ENCODE results near the gene EXOSC5. TPM values are rescaled to one million over a fixed set of nuclear protein-coding genes. Genes with fewer than 3 reads are reported as not detected.

Gene EXOSC5
- total and polyA plus RNA-seq, 2 of the 4 experiments (the other 2 are of a cell fraction), result 19.0 to 25.2 TPM

DNA sequence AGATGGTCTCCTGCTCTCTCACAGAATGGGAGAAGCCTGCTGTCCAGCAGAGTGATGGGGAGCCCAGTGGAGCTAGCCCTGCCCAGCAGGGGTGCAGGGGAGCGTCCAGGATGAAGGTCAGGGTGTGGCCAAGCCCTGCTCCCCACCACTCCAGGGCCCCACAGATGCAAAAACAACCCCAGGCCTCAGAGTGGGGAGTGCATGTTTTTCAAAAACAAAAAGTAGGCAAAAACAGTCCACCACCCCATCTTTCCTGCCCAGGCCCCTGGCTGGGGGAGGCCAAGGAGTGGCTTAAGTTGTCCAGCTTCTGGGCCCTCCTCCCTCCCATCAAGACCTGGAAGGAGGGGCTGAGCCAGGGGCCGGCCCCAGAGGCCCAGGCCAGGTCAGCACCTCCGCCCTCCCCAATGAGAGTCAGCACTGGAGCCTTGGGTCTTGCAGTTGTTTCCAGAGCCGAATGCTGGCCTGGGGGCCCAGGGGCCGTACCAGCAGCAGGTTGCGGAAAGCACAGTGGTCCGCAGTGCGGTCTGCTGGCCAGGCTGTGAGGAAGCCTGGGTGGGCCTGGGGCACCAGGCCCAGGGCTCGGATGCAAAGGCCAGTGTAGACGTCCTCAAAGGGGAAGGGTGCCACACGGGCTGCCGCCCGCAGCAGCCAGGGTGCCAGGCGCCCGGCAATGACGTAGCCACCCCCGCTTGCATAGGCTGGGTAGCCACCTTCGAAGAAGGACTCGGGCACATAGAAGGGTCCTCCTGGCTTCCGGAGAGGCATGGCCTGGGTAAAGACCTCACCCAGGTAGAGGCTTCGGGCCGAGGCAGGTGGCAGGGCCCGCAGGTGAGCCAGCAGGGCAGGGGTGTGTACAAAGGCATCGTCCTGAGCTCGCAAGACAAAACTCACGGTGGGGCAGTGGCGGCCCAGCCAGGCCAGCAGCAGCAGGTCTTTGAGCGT, 28.3 kb upstream of the EXOSC5 start (continued):
- no peak for TF ChIP-seq BHLHE40 (IDR thresholded peaks at IDR 0.05; ENCODE audit: low read depth, low read length)

DNA sequence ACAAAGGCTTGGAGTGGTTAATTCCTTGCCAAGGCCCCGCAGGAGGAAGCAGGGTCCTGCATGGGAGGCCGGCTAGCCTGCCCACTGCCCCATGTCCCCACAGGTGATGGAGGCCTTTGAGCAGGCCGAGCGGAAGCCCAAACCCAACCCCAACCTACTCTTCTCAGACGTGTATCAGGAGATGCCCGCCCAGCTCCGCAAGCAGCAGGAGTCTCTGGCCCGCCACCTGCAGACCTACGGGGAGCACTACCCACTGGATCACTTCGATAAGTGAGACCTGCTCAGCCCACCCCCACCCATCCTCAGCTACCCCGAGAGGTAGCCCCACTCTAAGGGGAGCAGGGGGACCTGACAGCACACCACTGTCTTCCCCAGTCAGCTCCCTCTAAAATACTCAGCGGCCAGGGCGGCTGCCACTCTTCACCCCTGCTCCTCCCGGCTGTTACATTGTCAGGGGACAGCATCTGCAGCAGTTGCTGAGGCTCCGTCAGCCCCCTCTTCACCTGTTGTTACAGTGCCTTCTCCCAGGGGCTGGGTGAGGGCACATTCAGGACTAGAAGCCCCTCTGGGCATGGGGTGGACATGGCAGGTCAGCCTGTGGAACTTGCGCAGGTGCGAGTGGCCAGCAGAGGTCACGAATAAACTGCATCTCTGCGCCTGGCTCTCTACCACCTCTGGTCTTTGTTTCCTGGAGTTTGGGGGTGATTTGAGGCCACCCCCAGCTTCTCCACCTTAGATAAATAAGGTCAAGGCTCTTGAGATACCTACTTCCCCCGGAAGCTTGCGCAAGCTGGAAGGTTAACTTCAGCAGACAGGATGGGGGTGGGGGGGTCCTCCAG, 27.4 kb upstream of the EXOSC5 start:
- Histone ChIP-seq H4K8ac (ENCODE audit: low read depth in 2 of 2, low read length in 2 of 2) (no peak overlapping the region), H3K23ac (ENCODE audit: low read depth, low read length) (no peak overlapping the region), H2BK15ac (ENCODE audit: low read depth, low read length) (no peak overlapping the region), H3K56ac (ENCODE audit: extremely low read depth, insufficient read depth, low read length) (no peak overlapping the region), H3K36me3 (ENCODE audit: control insufficient read depth, insufficient read depth, low read length) (peaks cover 41% of the 10 kb centered on the region), H4K91ac (ENCODE audit: insufficient read depth, low read depth, low read length) (no peak overlapping the region), H2AK9ac (replicated peaks; ENCODE audit: low read depth, low read length, poor library complexity) (no peak overlapping the region), H2BK20ac (ENCODE audit: low read depth, low read length) (no peak overlapping the region), H3K9me1 (ENCODE audit: insufficient read depth, low read length) (no peaks in the 10 kb centered on the region), H2BK120ac (ENCODE audit: low read depth, low read length) (no peak overlapping the region), H2AK5ac (ENCODE audit: low read depth, low read length) (no peak overlapping the region), H3K9me3 (ENCODE audit: control insufficient read depth, insufficient read depth, low read length) (no peaks in the 10 kb centered on the region), H2AFZ (replicated peaks; ENCODE audit: low read length, poor library complexity) (no peak overlapping the region), H2BK5ac (ENCODE audit: low read depth, low read length, poor library complexity, severe bottlenecking) (no peak overlapping the region), H3K27me3 (ENCODE audit: control insufficient read depth, insufficient read depth, low read length) (no peaks in the 10 kb centered on the region), H4K5ac (ENCODE audit: low read depth, low read length) (no peak overlapping the region), H3K9ac (ENCODE audit: low read depth, low read length) (no peak overlapping the region), H3K4me2 (ENCODE audit: low read depth, low read length) (no peak overlapping the region), H3K4ac (ENCODE audit: low read depth, low read length) (no peak overlapping the region), H3K79me1 (ENCODE audit: low read depth in 1 of 2, low read length in 2 of 2) (no peaks in the 10 kb centered on the region), H3K4me3 (ENCODE audit: insufficient read depth, low read depth, low read length) (no peak overlapping the region), H3K14ac (replicated peaks; ENCODE audit: low read depth, low read length) (no peak overlapping the region), H4K20me1 (ENCODE audit: insufficient read depth, low read length) (no peaks in the 10 kb centered on the region), H3K18ac (ENCODE audit: low read depth, low read length) (no peak overlapping the region), H3K4me1 (ENCODE audit: control insufficient read depth, insufficient read depth, low read length) (peaks cover 10% of the 10 kb centered on the region; the same call in 1 of the 2 replicates), H3K27ac (ENCODE audit: insufficient read depth, low read length) (no peak overlapping the region)
- dilution Hi-C loops (cut with HindIII; ENCODE audit: low sequenced_read_pairs, unreplicated experiment), result no loop called here
- WGBS, 2 experiments (ENCODE audit: extremely low coverage in 2 of 2, insufficient read length in 1 of 2), result 82% methylated on average over 4 of the region's 21 CpGs; no CpG with 5 or more reads in 1 of the 2 experiments
- ATAC-seq (ENCODE audit: low read depth), result no peak
- in situ Hi-C loops (cut with MboI; ENCODE audit: low sequenced_read_pairs), result no loop called here
- no TSS peak for BruUV-seq (replicated peaks)
- ChIA-PET CTCF (no interaction called here), POLR2A (ENCODE audit: unreplicated experiment) (no interaction called here)
- no peak for DNase-seq
- no peak for TF ChIP-seq BHLHE40 (IDR thresholded peaks at IDR 0.05; ENCODE audit: low read depth, low read length)
- TF ChIP-seq FOS (IDR thresholded peaks at IDR 0.05; ENCODE audit: low read depth, low read length), result no peak
- TF ChIP-seq CHD1 (IDR thresholded peaks at IDR 0.05; ENCODE audit: low read depth, low read length), result no peak
- no peak for TF ChIP-seq NFE2L2 (IDR thresholded peaks at IDR 0.05; ENCODE audit: low read depth, low read length)
- intact Hi-C loops (cut with micrococcal nuclease), result loop anchor here (10.0 kb wide), 1 partner anchor 220 kb away; no protein-coding TSS in a partner anchor
